Testis (tissue), 3 donors: ENCODE results near the gene POLR3G. TPM values are rescaled to one million over a fixed set of nuclear protein-coding genes. Genes with fewer than 3 reads are reported as not detected.

ENCODE experiments used
- DNase-seq: peaks from one replicate; pipeline ENCODE4 v3.0.0-alpha.2; 2019
- H3K27ac ChIP-seq, 2 donors: fragments of 200-600 bp; sonication (generic); one replicate each; pipeline ENCODE4 v1.5.1; 2019
- H3K27me3 ChIP-seq: fragments of 200-600 bp; sonication (generic); one replicate; pipeline ENCODE4 v1.5.1; 2019
- H3K36me3 ChIP-seq: fragments of 200-600 bp; sonication (generic); one replicate; pipeline ENCODE4 v1.5.1; 2017; ENCODE audit warnings: low read depth; ENCODE audit errors: missing control alignments
- H3K4me1 ChIP-seq: fragments of 200-600 bp; sonication (generic); one replicate; pipeline ENCODE4 v1.5.1; 2019
- H3K4me3 ChIP-seq, 2 donors: fragments of 200-600 bp; sonication (generic); one replicate each; pipeline ENCODE4 v1.5.1; 2017 to 2019
- H3K9me3 ChIP-seq: fragments of 200-600 bp; sonication (generic); one replicate; pipeline ENCODE4 v1.5.1; 2017
- POLR2A ChIP-seq: fragments of 450-650 bp; IDR thresholded peaks from one replicate; pipeline ENCODE4 v1.6.1; 2017; ENCODE audit warnings: antibody characterized with exemption, mild to moderate bottlenecking, moderate library complexity
- WGBS, 2 donors: methylation state at CpG; one replicate each; pipeline ENCODE4 v1.1.5; 2018; 5-methylcytosine and 5-hydroxymethylcytosine counted together
- intact Hi-C: fragments of 100-400 bp; cut with DNase I; formaldehyde crosslinking; loops from one replicate; pipeline ENCODE4 v1.15.1; 2023; ENCODE audit warnings: low total_unique reads
- polyA plus RNA-seq: library from polyadenylated mRNA; stranded (reverse); fragments of 350-450 nt; fragmentation: Illumina TruSeq; extraction: RNeasy Lipid Tissue Mini Kit (QIAGEN cat#74804); gene quantifications from one replicate; pipeline ENCODE4 v1.2.3, GENCODE V29; 2014; ENCODE audit warnings: low read depth, low replicate concordance; ENCODE audit not compliant: insufficient read depth
- total RNA-seq, 2 donors: library from RNA; depleted of rRNA; stranded (reverse); fragments of >200 nt; gene quantifications; one replicate each; pipeline ENCODE4 v1.2.3, GENCODE V29; 2016
- TF ChIP-seq, protein P1 (sequence below), 3 experiments: fragments of 450-650 bp in 2 of 3; fragments of 200-600 bp in 1 of 3; sonication (generic) in 1 of 3; IDR thresholded peaks; one replicate each; pipeline ENCODE4 v1.5.1; 2016 to 2019; ENCODE audit warnings: antibody characterized with exemption in 3 of 3, mild to moderate bottlenecking in 2 of 3, moderate library complexity in 1 of 3

The POLR3G gene
- total and polyA plus RNA-seq, 3 donors from 2014 or later = 5.2 to 13.4 (median 9.4) TPM

- peaks cover 5% of the 10 kb centered on the region for H3K4me1 ChIP-seq
- no peak for TF ChIP-seq POLR2A
- TF ChIP-seq, protein P1, sequence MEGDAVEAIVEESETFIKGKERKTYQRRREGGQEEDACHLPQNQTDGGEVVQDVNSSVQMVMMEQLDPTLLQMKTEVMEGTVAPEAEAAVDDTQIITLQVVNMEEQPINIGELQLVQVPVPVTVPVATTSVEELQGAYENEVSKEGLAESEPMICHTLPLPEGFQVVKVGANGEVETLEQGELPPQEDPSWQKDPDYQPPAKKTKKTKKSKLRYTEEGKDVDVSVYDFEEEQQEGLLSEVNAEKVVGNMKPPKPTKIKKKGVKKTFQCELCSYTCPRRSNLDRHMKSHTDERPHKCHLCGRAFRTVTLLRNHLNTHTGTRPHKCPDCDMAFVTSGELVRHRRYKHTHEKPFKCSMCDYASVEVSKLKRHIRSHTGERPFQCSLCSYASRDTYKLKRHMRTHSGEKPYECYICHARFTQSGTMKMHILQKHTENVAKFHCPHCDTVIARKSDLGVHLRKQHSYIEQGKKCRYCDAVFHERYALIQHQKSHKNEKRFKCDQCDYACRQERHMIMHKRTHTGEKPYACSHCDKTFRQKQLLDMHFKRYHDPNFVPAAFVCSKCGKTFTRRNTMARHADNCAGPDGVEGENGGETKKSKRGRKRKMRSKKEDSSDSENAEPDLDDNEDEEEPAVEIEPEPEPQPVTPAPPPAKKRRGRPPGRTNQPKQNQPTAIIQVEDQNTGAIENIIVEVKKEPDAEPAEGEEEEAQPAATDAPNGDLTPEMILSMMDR (IDR thresholded peaks at IDR 0.05) = no peak
- 73 to 74% methylated on average over 5 of the region's 5 CpGs for WGBS, 2 donors
- H3K27me3 ChIP-seq = no peaks in the 10 kb centered on the region
- H3K9me3 ChIP-seq = no peaks in the 10 kb centered on the region
- no peaks in the 10 kb centered on the region for H3K36me3 ChIP-seq
- no peak overlapping the region for H3K27ac ChIP-seq
- no peak overlapping the region for H3K4me3 ChIP-seq
- no peak for DNase-seq
- intact Hi-C loops = no loop called here
These were observed 87.7 kb downstream of the POLR3G start for GRCh38 chr5:90562341-90562740.

GRCh38 chr5:90563108-90563507, 88.4 kb downstream of the POLR3G start:
- TF ChIP-seq POLR2A = no peak
- TF ChIP-seq, protein P1 (IDR thresholded peaks at IDR 0.05) = no peak
- Histone ChIP-seq H3K27me3 (no peaks in the 10 kb centered on the region), H3K36me3 (no peaks in the 10 kb centered on the region), H3K9me3 (no peaks in the 10 kb centered on the region), H3K4me1 (peaks cover 2% of the 10 kb centered on the region), H3K27ac (no peak overlapping the region), H3K4me3 (no peak overlapping the region)
- no peak for DNase-seq
- intact Hi-C loops = no loop called here
- 52 to 53% methylated on average over 1 of the region's 1 CpG for WGBS, 2 donors

Other genes starting within 250 kb of the POLR3G start
- 10 to 100 TPM; 56.7 to 60.9 TPM for gene CETN3, start 65.1 kb upstream of the POLR3G start, total RNA-seq
- gene CETN3, start 65.1 kb upstream of the POLR3G start, polyA plus RNA-seq = 353 TPM
- gene MBLAC2, start 93 bp upstream of the POLR3G start, total RNA-seq = 10 to 100 TPM in 1 of 2 donors, 1 to 10 TPM in 1; 10.0 to 10.2 TPM
- 4.9 TPM for gene MBLAC2, start 93 bp upstream of the POLR3G start, polyA plus RNA-seq
- 10 to 100 TPM in 1 of 2 donors, 1 to 10 TPM in 1; 9.4 to 11.0 TPM for gene LYSMD3, start 54.7 kb downstream of the POLR3G start, total RNA-seq
- gene LYSMD3, start 54.7 kb downstream of the POLR3G start, polyA plus RNA-seq = 10.4 TPM
- 10 to 100 TPM; 12.6 to 18.0 TPM for gene ADGRV1, start 83.9 kb downstream of the POLR3G start, total RNA-seq
- 10.8 TPM for gene ADGRV1, start 83.9 kb downstream of the POLR3G start, polyA plus RNA-seq